ENCODE data around the gene PSD2.

DNA sequence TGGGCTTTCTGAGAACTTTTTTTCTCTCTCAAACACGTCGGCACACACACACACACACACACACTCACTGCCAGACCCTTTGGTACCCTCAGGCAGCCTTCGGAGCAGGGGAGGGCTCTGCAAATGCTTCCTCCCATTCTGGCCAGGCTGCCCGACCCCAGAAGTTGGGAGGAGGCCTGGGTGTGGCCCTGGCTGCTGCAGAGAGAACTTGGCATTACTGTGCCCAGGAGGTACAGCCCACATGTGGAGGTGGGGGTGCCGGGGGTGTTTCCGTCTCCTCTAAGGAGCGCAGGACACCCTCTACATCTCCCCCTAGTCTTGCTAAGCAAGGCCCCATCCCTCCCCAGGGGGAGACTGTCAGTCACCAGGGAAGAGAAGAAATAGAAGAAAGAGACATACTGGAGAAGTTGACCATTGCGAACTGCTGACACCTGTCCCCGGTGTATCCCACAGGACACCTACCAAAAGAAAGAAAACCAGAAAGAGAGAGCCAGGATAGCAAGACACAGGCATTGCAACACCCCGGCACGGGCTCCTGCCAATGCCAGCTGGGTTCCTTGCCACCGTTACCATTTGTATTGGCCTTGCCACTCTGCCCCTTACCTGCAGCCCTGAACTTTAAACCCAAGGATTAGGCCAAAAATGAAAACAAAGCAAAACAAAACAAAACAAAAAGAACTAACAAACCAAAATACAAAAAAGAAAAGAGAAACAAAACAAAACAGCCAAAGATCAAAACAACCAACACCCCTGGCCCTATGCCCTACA is 69.3 kb downstream of the PSD2 start:
- TF ChIP-seq, protein P1, sequence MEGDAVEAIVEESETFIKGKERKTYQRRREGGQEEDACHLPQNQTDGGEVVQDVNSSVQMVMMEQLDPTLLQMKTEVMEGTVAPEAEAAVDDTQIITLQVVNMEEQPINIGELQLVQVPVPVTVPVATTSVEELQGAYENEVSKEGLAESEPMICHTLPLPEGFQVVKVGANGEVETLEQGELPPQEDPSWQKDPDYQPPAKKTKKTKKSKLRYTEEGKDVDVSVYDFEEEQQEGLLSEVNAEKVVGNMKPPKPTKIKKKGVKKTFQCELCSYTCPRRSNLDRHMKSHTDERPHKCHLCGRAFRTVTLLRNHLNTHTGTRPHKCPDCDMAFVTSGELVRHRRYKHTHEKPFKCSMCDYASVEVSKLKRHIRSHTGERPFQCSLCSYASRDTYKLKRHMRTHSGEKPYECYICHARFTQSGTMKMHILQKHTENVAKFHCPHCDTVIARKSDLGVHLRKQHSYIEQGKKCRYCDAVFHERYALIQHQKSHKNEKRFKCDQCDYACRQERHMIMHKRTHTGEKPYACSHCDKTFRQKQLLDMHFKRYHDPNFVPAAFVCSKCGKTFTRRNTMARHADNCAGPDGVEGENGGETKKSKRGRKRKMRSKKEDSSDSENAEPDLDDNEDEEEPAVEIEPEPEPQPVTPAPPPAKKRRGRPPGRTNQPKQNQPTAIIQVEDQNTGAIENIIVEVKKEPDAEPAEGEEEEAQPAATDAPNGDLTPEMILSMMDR (IDR thresholded peaks at IDR 0.05), result no peak
- no peak for TF ChIP-seq POLR2A (IDR thresholded peaks at IDR 0.05)

All from right lobe of liver (tissue), 4 donors.